Subcutaneous adipose tissue (tissue), 4 donors: Measurements from ENCODE around the gene TSPAN3. TPM values are rescaled to one million over a fixed set of nuclear protein-coding genes. Genes with fewer than 3 reads are reported as not detected.

Experiments
- total RNA-seq, 4 donors: library from RNA; depleted of rRNA; stranded (reverse); fragments of >200 nt; gene quantifications; one replicate each; pipeline ENCODE4 v1.1.0, GENCODE V29; 2016
- TF ChIP-seq, protein P1 (sequence below): fragments of 450-650 bp; IDR thresholded peaks from one replicate; pipeline ENCODE4 v1.5.1; 2016; ENCODE audit warnings: low read depth, mild to moderate bottlenecking, control low read depth, antibody characterized with exemption, moderate library complexity

The TSPAN3 gene
- total RNA-seq, 4 donors from 2014 or later, result 274 to 484 (median 372) TPM

DNA sequence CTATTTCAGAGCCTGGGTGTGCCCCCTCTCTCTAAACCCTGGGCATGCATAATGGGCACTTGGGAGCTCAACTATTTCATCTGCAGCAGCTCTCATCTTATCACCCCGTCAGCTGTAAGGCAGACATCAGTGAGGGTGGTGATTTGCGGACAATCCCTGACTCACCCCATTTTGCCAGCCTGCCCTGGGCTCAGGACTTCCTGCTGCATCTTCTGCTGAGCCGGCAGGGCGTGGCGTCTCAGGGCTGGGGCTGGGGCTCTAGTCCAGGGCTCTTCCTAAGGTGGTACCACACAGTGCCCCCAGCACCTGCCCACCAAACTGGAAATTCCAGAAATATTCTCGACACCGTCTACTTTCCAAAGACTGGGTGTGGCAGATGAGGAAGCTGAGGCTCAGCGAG is 76.9 kb downstream of the TSPAN3 start:
- TF ChIP-seq, protein P1, sequence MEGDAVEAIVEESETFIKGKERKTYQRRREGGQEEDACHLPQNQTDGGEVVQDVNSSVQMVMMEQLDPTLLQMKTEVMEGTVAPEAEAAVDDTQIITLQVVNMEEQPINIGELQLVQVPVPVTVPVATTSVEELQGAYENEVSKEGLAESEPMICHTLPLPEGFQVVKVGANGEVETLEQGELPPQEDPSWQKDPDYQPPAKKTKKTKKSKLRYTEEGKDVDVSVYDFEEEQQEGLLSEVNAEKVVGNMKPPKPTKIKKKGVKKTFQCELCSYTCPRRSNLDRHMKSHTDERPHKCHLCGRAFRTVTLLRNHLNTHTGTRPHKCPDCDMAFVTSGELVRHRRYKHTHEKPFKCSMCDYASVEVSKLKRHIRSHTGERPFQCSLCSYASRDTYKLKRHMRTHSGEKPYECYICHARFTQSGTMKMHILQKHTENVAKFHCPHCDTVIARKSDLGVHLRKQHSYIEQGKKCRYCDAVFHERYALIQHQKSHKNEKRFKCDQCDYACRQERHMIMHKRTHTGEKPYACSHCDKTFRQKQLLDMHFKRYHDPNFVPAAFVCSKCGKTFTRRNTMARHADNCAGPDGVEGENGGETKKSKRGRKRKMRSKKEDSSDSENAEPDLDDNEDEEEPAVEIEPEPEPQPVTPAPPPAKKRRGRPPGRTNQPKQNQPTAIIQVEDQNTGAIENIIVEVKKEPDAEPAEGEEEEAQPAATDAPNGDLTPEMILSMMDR, result no peak

DNA sequence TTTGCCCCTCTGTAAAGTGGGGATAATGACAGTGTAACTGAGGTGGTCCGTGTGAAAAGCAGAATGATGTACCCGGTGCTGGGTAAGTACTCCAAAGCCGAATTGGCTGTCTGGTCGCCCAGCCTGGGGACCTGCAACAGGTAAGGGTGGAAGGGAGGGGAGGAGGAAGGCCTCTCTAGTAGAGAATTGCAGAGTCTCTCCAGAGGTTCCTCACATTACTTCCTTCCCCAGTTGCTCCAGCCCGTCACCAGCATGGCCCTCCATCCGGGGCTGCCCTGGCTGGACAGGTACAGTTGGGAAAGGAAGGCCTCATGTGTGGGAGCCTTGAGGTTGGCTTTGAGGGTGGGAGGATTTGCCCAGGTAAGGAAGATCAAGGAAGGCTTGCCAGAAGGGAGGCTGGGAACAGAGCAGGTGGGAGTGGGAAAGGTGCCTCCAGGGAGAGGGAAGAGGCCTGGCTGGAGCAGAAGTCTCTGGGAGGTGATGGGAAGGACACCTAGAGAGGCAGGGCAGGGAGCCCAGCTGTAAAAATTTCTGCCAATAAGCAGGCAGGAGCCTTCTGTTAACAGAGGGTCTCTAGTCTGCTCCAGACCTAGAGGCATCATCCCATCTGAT is 77.7 kb downstream of the TSPAN3 start:
- TF ChIP-seq, protein P1, result no peak

DNA sequence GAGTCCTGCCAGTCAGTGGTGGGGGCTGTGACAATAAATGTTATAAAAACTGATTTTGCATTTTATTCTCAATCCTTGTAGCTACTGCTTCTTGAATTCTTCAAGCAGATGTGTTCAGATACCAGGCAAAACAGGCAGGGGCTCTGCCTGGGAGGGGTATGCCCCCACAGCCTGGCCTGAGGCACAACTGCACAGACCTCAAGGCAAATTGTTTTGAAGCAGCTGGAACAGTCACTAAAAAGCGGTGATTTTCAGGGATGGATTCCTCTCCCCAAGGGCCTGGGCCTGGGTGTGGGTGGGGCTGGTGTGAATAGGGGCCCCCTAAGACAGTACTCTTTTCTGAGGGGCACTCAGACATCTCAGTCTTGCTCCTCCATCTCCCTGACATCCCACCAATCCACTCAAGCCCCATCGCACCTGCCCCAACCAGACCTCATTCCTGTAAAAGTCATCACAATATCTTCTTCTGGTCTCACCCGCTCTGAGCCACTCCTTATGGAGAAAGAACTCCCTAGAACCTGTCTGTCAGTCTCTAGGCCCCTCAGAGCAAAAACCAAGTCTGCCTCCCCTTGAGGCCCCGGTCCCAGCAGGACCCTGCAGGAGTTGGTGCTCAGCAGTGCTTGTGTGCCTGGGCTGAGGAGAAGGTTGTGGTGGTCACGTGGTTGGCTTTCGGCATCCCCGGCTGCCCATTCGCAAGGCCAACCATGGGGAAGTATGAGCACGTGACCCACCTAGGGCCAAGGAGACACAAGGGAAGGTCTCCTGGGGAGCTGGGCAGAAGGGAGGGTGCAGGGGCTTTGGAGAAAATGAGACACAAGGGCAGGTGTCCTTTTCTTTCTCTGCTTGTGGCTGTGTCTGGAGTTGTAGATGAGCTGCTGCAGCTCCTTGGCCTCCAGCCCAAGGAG is 78.9 kb downstream of the TSPAN3 start:
- TF ChIP-seq, protein P1, result no peak

Other genes with a start within 250 kb of the TSPAN3 start
- 10 to 100 TPM; 23.5 to 27.7 (median 24.2) TPM for gene SCAPER, start 165.8 kb downstream of the TSPAN3 start, total RNA-seq
- 10 to 100 TPM; 38.8 to 56.1 (median 50.2) TPM for gene RCN2, start 139.4 kb downstream of the TSPAN3 start, total RNA-seq
- 10 to 100 TPM in 3 of 4 donors, 1 to 10 TPM in 1; 6.7 to 37.7 (median 26.7) TPM for gene PSTPIP1, start 76.0 kb downstream of the TSPAN3 start, total RNA-seq